ENCODE results near the gene KIF6. TPM values are rescaled to one million over a fixed set of nuclear protein-coding genes. Genes with fewer than 3 reads are reported as not detected.
"Not testable (repeated sequence)": the region's sequence is repeated elsewhere in the genome, so short reads cannot be mapped to it uniquely, and the experiment has no call there.

The KIF6 gene
- total RNA-seq, 1 donor from 2014 or later = 0.24 TPM

DNA sequence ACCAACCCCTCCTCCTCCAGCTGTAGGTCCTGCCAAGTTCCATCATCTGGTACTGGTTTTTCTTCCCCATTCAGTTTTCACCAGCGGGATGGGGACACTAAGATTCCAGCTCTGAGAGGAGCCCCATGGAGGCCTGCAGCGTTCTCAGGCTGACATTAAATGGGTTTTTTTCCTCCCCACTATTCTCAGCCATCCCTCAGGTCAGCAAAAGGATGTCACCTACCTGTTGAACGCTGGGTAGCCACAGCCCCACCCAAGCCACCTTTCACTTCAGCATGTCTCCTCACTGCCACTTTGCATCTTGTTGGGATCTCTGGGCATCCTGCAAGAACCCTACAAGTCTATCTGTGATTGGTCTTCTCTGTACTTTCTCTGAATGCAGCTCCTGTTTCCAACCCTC, 417.7 kb downstream of the KIF6 start:
- ATAC-seq = no peak

DNA sequence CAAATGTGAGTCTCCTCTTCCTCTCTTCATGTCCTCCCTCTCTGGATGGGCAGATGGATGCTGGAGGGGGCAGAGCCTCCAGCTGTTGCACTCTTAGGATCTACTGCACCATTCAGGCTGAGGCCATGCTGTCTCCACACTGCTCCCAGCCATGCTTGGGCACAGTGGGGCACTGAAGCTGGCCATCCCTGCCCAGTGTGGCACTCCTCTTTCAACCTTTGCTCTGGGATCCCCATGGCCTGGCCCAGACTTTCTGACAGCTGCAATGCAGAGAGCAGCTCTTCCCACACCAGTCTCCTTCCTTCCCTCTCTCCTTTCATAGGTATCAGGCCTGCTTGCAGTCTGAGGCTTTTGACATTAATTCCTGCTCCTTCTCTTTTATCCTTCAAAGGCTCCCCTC, 420.3 kb downstream of the KIF6 start:
- ATAC-seq = no peak

DNA sequence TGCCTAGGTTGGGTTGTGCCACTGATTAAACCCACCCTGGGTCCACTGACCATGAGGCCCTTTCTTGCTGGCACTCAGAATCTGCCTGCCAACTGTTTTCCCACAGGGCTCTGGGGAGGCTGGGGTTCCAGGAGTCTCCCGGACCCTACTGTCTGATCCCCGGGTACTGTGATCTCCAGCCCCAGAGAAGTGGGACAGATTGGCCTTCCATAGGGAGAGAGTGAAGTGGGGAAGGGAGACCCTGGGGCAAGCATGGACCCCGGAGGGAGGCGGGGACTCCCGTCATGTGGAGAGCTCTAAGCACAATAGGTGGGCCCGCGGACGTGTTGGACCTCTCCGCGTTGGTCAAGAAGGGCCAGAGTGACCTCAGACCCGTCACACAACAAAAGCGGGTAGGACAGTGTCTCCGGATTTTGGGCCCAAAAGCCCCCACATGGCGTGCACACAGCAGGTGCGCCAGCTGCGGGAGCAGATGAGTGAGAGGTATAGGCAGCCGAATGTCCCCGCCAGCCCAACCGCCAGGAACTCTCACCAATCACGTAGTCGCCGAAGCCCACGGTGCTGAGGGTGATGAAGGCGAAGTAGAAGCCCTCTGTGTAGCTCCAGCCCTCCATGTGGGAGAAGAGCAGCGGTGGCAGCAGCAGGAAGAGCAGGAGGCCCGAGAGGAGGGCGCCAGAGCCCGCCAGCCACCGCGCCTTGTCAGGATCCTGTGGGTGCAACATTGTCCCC, 421.6 kb downstream of the KIF6 start:
- ATAC-seq = peak; percentile 23

DNA sequence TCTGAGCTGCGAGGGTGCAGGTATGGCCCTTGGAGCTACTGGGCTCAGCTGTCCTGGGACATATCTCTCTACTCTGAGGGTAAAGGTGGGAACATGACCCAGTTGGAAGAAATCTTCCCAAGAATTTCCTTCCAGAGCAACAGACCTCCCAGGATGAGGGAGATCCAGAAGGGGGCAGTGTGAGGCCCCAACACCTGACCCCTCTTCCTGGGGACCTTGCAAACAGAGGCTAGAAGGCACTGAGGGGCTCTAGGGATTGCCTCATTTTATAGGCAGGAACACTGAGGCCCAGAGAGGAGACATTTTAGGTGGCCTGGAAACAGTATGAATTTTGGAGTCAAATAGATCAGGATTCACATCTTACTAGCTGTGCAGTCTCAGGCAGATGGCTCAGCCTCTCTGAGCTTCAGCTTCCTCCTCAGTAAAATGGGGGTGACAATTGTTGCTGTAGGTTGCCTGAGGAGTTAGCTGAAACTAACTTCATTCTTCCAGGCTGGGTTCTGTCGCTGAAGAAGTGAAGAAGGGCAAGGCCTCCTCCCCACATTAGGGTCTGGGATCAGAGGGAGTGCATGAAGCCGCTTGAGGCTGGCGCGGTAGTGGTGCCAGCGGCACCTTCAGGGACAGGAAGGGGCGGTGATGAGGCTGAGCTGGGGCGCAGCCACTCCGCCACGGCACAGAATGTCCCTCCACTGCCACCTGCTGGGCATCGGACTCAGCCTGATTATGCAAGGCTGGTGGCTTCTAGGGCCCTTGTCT, 422.4 kb downstream of the KIF6 start:
- ATAC-seq = peak; percentile 95

DNA sequence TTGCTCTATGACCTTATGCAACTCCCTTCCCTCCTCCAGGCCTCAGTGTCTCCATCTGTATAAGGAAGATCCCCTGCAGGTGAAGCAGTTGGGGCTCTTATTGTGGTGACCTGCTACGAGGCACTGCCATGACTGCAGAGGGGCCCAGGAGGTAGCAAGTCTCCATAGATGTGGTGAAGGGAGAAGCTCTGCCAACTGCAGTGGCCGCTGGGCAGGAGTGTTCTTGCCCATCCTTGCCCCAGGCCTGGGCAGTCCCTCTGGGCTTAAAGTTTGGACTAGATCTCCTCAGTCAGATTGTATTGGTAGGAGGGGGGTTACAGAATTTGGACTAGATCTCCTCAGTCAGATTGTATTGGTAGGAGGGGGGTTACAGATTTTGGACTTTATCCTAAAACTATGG, 423.2 kb downstream of the KIF6 start:
- no peak for ATAC-seq

DNA sequence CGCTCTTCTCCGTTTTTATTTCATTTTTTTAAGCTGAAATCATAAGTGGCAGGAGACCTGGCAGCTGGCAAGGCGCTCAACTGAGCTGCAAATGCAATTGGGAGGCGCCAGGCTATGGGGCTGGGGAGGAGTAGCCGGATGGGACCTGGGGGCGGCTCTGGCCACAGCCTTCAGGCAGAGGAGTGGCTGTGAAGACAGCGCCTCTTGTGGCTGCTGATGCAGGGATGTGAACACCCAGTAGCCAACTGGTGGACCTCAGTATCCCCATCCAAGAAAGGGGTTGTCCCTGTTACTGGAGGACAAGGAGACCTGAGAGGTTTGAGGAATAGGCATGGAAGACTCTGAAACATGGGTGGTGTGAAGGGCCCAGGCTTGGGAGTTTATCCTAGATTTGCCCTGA, 423.6 kb downstream of the KIF6 start:
- ATAC-seq = no peak

DNA sequence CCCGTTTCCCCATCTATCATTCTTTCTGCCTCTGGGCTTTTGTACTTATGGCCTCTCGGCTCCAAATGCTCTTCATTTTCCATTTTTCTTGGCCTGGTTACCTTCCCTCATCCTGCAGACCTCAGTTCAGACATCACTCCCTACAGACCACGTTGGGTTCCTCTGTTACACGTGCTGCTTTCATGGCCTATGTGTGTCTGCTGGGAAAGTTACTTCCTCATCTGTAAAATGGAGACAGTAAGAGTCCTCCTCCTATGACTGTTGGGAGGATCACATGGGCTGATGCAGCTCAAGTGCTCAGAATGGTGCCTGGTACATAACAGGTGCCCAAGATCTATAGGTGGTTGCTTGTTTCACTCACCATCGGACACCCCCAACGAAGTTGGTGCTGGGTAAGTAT, 424.5 kb downstream of the KIF6 start:
- ATAC-seq = no peak

DNA sequence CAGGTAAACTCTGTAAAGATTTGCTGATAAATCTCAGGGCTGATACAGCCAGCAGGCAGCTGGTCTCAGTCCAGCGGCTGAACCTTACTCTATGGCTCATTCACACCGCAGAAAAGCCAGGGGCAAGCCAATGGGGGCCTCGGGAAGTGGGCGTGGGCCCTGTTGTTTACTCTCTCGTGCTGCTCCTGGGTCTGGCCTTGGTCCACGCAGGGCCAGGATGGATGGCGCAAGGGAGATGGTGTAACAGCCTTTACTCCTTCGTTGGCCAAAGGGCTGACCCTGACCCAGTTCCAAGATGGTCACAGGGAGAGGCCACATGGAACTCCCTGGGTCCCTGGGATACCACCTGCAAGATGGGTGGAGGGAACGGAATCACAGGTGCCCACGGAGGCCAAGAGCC, 427.1 kb downstream of the KIF6 start:
- no peak for ATAC-seq

DNA sequence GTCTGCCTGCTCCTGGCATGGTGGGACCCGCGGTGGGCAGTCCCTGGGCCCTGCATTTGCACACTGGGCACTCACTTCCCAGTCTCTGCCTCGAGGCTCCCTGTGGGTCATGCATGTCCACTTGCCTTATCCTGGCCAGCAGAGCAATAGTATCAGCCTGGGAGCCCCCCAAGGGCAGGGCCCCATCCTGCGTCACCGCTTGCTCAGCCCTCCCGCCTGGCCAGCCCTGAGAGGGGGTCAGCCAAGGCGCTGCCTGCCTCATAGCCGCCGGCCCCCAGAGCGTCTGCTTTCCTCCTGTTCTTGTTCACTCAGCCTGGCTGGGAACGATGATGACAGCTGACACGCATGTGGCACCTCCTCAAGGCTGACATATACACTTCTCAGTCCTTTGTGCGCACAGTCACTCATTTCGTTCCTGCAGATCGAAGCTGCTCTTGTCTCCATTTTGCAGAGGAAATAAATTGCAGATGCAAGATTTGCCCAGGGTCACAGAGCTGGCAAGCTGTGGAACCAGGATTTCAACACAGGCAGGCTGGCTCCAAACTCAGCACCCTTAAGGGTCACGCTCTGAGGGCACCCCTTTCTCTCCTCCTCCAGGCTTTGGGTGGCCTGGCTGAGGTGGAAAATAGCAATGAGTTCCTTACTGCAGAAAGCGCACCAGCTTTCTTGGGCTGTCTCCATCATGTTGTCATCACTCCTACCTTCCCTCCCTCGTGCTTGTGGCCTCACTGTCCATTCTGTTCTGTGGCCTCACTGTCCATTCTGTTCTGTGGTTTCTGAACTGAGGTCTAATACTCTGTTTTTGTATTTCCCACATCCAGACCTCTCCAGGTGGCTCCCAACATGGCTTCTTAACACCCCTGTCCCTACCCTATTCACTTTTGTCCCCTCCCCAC, 428.2 kb downstream of the KIF6 start:
- ATAC-seq = no peak

DNA sequence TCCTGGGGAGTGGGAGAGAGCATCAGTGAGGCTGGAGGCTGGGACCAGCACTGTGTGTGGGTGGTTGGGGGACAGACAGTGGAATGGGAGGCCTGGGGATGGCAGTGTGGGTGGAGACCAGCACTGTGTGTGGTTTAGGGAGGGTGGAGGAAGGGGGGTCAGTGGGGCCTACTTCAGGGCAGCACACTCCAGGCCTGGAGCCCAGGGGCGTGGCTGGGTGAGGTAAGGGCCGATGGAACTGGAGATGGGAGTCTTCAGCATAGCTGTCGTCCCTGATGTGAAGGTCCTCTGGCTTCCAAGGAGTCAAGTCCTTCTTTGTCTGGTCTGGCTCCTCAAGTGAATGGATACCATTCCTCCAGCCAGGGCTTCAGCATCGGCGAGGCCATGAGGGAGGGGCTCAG, 429.6 kb downstream of the KIF6 start:
- ATAC-seq = no peak

DNA sequence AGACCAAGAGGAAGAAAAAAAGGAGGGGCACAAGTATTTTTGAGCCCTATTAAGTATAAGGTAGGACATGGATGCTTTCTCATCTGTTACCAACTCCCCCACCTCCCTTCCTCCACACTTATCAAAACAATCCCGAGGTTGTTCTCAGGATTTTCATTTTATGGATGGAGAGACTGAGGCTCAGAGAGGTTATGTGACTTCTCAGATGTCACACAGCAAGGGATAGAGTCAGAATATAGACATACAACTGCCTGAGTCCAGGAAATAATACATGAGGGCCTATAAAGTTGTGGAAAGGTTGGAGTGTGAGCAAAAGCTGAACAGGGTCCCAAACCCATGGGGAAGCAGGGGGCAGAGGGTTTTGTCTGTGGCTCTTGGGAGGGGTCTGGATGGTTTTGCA, 430.3 kb downstream of the KIF6 start:
- no peak for ATAC-seq

DNA sequence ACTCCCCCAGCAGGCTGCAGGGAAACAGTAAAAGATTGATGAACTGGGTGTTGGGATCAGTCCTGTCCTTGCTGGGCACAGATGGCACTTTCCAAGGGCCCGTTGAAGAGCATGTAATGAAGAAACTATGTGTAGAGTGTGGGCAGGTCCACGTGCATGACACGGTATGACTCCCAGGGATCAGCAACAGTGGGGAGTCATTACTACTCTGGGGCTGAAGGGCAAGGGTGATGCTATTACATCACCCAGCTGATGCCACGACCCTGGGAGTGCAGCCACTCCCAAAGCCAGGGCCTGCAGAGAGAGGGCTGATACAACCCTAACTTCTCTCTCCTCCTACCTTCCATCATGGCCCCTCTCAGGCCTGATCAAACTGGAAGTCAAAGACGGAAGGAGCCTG, 431.1 kb downstream of the KIF6 start:
- peak; percentile 58 for ATAC-seq

DNA sequence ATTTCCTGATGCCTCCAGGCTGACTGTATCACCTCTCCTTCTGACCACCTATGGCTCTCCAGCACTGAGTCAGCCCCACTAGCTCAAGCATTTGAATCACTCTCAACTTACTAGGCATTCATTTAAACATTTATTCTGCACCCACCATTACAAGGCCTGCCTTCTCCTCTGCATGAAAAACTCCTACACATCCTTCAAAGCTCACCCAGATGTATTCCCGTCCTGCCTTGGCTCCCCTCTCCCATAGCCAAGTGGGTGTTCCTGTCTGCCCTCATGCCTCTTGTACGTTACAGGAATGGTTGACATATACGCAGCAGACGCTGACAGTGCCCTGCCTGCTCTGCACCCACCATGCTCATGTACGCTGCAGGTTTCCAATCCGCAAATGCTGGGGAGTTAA, 432.6 kb downstream of the KIF6 start:
- ATAC-seq = no peak

DNA sequence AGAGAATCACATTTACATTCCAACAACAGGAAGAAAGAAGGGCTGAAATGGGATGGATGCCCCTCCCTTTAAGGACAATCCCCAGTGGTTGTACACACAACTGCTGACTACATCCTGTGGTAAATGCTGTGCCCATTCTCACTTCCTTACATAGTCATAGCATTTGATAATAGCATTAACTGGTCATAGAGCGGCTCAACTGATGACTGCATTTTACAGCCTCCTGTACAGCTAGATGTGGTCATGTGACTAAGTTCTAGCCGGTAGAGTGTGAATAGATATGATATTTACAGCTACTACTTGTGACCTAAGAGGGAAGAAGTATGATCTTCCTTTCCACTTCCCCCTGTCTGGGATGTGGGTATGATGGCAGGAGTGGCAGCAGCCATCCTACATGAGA, 435.7 kb downstream of the KIF6 start:
- ATAC-seq = peak; percentile 64

DNA sequence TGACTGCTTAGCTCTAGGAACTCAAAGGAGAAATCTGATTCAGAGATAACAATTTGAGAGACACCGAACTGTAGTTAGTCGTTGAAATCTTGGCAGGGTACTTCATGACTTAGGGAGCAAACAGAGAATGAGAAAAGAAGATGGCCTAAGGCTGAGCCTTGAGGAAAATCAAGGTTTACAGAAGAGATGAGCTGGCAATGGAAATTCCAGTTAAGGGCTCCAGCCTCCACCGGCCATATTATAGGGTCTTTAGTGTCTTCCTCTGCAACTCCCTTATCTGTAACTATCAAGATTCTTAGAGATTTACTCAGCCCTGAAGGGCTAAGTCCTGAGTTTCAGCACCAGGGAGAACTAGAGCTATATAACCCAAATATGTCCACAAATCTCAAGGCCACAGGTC, 437.6 kb downstream of the KIF6 start:
- no peak for ATAC-seq

DNA sequence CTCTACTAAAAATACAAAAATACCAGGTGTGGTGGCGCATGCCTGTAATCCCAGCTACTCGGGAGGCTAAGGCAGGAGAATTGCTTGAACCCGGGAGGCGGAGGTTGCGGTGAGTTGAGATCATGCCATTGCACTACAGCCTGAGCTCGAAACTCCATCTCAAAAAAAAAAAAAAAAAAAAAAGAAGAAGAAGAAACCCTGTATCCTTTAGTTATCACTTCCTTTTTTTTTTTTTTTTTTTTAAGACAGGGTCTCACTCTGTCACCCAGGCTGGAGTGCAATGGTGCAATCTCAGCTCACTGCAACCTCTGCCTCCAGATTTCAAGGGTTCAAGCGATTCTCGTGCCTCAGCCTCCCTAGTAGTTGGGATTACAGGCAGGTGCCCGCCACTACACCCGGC, 438.6 kb downstream of the KIF6 start:
- ATAC-seq = not testable (repeated sequence)

DNA sequence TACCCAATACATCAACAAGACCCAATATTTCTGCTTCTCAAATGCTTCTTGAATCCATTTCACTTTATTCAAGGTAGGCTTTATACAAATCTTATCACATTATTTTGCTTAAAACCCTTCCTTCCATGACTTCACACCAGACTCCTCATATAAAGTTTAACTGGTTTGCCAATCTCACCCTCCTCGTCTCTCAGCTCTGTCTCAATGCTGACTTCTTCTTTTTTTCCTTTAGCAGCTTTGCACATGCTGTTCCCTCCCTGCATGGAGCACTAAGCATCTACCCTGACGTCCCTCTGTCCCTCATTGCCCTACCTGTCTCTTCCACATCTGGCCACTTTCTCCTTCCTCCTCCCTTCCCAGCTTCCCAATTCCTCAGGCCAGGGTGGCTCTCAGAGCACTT, 442.4 kb downstream of the KIF6 start:
- no peak for ATAC-seq

DNA sequence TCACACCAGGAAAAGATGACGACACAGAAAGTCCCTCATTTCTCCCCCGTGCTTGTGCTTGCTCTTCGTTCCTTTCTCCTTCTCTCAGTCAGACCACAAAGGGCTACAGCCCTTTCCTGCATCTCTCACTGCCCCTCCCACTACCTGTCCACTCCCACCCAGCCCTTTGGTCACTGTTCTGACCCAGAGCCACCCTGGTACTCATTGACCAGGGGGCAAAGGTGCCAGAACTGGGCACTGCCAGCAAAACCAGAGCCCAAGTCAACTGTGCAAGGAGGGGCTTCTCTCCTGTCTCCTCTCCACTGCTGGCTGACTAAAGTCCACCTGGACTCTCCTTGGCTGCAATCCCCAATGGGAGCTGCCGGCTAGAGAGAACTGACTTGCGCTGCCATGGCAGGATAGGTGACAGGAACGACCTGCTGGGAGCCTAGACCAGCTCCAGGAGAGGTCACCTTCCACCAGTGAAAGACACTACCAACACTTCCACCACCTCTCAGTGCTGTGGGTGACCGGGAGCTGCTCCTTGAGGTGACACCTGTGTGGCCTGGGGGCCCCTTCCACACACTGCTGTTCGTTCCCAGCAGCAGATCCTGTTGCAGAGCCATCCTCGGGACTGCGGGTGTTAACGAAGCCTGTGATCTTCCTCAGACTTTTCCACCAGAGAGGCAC, 443.8 kb downstream of the KIF6 start:
- ATAC-seq = no peak

DNA sequence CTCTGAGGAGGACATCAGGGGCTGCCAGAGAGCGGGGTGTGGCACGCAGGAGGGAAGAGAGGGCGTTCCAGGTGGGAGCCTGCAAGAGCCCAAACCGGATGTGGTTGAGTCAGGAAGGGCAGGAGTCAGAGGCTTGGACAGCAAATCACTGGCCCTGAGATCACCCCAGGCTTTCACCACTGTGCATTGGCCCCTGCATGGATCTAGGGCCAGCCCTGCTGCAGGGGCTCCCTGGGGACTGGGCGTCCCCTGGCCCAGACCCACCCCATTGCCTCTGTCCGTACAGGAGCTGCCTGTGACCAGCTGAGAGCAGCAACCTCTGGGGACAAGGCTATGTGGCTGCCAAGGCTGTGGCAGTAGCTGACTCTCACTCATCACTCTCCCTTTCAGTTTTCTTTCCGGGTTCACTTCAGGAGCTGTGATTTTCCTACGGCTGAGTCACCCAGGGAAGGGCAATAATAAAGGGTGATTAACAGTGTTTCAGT, 444.9 kb downstream of the KIF6 start:
- peak; percentile 92 for ATAC-seq
